K562 (cell line): ENCODE data around the gene CCR9. TPM values are rescaled to one million over a fixed set of nuclear protein-coding genes. Genes with fewer than 3 reads are reported as not detected.

Experiments
- CC2D1A ChIP-seq: fragments of 450-650 bp; IDR thresholded peaks from 2 replicates; pipeline ENCODE4 v1.6.1; 2017; ENCODE audit warnings: mild to moderate bottlenecking
- CREBBP ChIP-seq: IDR thresholded peaks from one replicate; pipeline ENCODE4 v1.6.1; 2012; ENCODE audit warnings: low read depth, mild to moderate bottlenecking, control low read depth, inconsistent platforms, low read length
- ELK1 ChIP-seq: sonication (generic); formaldehyde crosslinking; IDR thresholded peaks from 2 replicates; pipeline ENCODE4 v1.8.1; 2022; ENCODE audit warnings: missing genetic modification reagents
- HMG20A ChIP-seq: fragments of 450-650 bp; formaldehyde crosslinking; conservative IDR thresholded peaks from 2 replicates; pipeline ENCODE4 v1.4.0; 2020; ENCODE audit warnings: mild to moderate bottlenecking, mixed read lengths
- MNT ChIP-seq, 2 experiments: fragments of 450-650 bp; conservative IDR thresholded peaks; 2 replicates each; pipeline ENCODE4 v1.6.1; 2017; ENCODE audit warnings: mild to moderate bottlenecking in 2 of 2, moderate library complexity in 2 of 2
- NFXL1 ChIP-seq: fragments of 450-650 bp; formaldehyde crosslinking; IDR thresholded peaks from 2 replicates; pipeline ENCODE4 v1.4.0; 2021; ENCODE audit warnings: mild to moderate bottlenecking
- PPARD ChIP-seq: fragments of 250-450 bp; sonication (Bioruptor Pico); IDR thresholded peaks from 2 replicates; pipeline ENCODE4 v1.8.0; 2022; ENCODE audit warnings: inconsistent platforms, mild to moderate bottlenecking, moderate library complexity
- SIN3B ChIP-seq: fragments of 450-650 bp; IDR thresholded peaks from 2 replicates; pipeline ENCODE4 v1.6.1; 2017; ENCODE audit warnings: low read depth, mild to moderate bottlenecking, moderate library complexity
- SIX5 ChIP-seq, 2 experiments: IDR thresholded peaks; 2 replicates each; pipeline ENCODE4 v1.6.1; 2011; ENCODE audit warnings: low read length in 2 of 2, borderline replicate concordance in 1 of 2, low read depth in 1 of 2, mild to moderate bottlenecking in 1 of 2, moderate library complexity in 1 of 2; ENCODE audit not compliant: insufficient read depth in 1 of 2
- SP2 ChIP-seq: IDR thresholded peaks from 2 replicates; pipeline ENCODE4 v1.6.1; 2011; ENCODE audit warnings: mild to moderate bottlenecking, low read depth, low read length, moderate library complexity; ENCODE audit not compliant: poor library complexity, severe bottlenecking; ENCODE audit errors: extremely low read depth
- WHSC1 ChIP-seq: IDR thresholded peaks from one replicate; pipeline ENCODE4 v1.6.1; 2012; ENCODE audit warnings: low read length, control low read depth, inconsistent platforms
- ZBTB11 ChIP-seq, 3 experiments: fragments of 200-800 bp in 1 of 3; fragments of 250-450 bp in 1 of 3; fragments of 450-650 bp in 1 of 3; sonication (Bioruptor Pico) in 1 of 3; sonication (Bioruptor generic) in 1 of 3; formaldehyde crosslinking in 1 of 3; IDR thresholded peaks; 2 replicates each; pipeline versions ENCODE4 v1.6.1 to v1.8.0; 2016 to 2022; ENCODE audit warnings: mild to moderate bottlenecking in 2 of 3, missing genetic modification characterization in 2 of 3, missing compliant biosample characterization in 1 of 3, moderate library complexity in 1 of 3
- ZNF586 ChIP-seq: fragments of 450-650 bp; formaldehyde crosslinking; conservative IDR thresholded peaks from 2 replicates; pipeline ENCODE4 v1.4.0; 2020; ENCODE audit warnings: mild to moderate bottlenecking, moderate library complexity
- ZNF644 ChIP-seq: fragments of 200-800 bp; sonication (Bioruptor generic); IDR thresholded peaks from 2 replicates; pipeline ENCODE4 v1.6.1; 2016; ENCODE audit warnings: low read depth, missing genetic modification characterization, missing compliant biosample characterization
- polyA plus RNA-seq, 8 experiments: library from polyadenylated mRNA; depleted of rRNA in 4 of 8; stranded (reverse) in 5 of 8; unstranded in 3 of 8; fragments of >200 nt; fragmentation: Nextera tagmentation in 2 of 8; fragmentation: Illumina TruSeq in 1 of 8; extraction: Ambion mirVana in 2 of 8; extraction: Trizol in 1 of 8; gene quantifications; 2 replicates each; pipeline versions ENCODE4 v1.2.1 to v1.2.3, GENCODE V29; 2011 to 2014; ENCODE audit warnings: inconsistent platforms in 1 of 8, missing spikeins in 1 of 8
- total RNA-seq, 7 experiments: library from RNA; depleted of rRNA in 6 of 7; stranded (reverse); fragments of >200 nt in 6 of 7; fragmentation: Illumina TruSeq in 2 of 7; extraction: Trizol in 2 of 7; gene quantifications; 2 replicates each; pipeline versions ENCODE4 v1.2.1 to v1.2.3, GENCODE V29; 2011 to 2021; ENCODE audit warnings: low replicate concordance in 1 of 7
- TF ChIP-seq, protein P1 (sequence below): sonication (generic); formaldehyde crosslinking; IDR thresholded peaks from 2 replicates; pipeline ENCODE4 v1.8.0; 2022; ENCODE audit warnings: missing genetic modification reagents, mild to moderate bottlenecking, moderate library complexity, borderline replicate concordance
- TF ChIP-seq, protein P2 (sequence below): sonication (generic); formaldehyde crosslinking; IDR thresholded peaks from 2 replicates; pipeline ENCODE4 v1.8.1; 2023; ENCODE audit warnings: mild to moderate bottlenecking, missing genetic modification reagents

CCR9 gene
- total and polyA plus RNA-seq, 9 of the 15 experiments (the other 6 are each of a cell fraction or from before 2014, with no cell fraction given), result not detected

GRCh38 chr3:45881078-45882022, 5.0 kb upstream of the CCR9 start (continued):
- TF ChIP-seq ZBTB11 (CRISPR knock-in tag; IDR thresholded peaks at IDR 0.05) (no peak), ZNF644 (tag) (no peak), WHSC1 (no peak), HMG20A (CRISPR knock-in tag) (no peak), ZNF586 (CRISPR knock-in tag) (no peak), NFXL1 (CRISPR knock-in tag) (no peak), CREBBP (no peak), PPARD (CRISPR knock-in tag) (no peak), SIX5 (IDR thresholded peaks at IDR 0.05; ENCODE audit: borderline replicate concordance in 1 of 2, insufficient read depth in 1 of 2, low read depth in 1 of 2, low read length in 2 of 2) (no peak), MNT (conservative IDR thresholded peaks at IDR 0.05) (no peak), ELK1 (CRISPR knock-in tag) (no peak), SP2 (no peak), SIN3B (no peak), CC2D1A (no peak; the same call in 1 of the 2 replicates)
- TF ChIP-seq, protein P1, sequence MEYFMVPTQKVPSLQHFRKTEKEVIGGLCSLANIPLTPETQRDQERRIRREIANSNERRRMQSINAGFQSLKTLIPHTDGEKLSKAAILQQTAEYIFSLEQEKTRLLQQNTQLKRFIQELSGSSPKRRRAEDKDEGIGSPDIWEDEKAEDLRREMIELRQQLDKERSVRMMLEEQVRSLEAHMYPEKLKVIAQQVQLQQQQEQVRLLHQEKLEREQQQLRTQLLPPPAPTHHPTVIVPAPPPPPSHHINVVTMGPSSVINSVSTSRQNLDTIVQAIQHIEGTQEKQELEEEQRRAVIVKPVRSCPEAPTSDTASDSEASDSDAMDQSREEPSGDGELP (CRISPR knock-in tag), result no peak
- TF ChIP-seq, protein P2, sequence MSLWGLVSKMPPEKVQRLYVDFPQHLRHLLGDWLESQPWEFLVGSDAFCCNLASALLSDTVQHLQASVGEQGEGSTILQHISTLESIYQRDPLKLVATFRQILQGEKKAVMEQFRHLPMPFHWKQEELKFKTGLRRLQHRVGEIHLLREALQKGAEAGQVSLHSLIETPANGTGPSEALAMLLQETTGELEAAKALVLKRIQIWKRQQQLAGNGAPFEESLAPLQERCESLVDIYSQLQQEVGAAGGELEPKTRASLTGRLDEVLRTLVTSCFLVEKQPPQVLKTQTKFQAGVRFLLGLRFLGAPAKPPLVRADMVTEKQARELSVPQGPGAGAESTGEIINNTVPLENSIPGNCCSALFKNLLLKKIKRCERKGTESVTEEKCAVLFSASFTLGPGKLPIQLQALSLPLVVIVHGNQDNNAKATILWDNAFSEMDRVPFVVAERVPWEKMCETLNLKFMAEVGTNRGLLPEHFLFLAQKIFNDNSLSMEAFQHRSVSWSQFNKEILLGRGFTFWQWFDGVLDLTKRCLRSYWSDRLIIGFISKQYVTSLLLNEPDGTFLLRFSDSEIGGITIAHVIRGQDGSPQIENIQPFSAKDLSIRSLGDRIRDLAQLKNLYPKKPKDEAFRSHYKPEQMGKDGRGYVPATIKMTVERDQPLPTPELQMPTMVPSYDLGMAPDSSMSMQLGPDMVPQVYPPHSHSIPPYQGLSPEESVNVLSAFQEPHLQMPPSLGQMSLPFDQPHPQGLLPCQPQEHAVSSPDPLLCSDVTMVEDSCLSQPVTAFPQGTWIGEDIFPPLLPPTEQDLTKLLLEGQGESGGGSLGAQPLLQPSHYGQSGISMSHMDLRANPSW (CRISPR knock-in tag), result no peak
